Measurements from ENCODE around the gene GULP1. TPM values are rescaled to one million over a fixed set of nuclear protein-coding genes. Genes with fewer than 3 reads are reported as not detected.

GULP1 gene
- total and polyA plus RNA-seq, 2 of the 13 experiments (the other 11 are each of a cell fraction or from before 2014, with no cell fraction given), result 0.15 TPM; not detected in 1

DNA sequence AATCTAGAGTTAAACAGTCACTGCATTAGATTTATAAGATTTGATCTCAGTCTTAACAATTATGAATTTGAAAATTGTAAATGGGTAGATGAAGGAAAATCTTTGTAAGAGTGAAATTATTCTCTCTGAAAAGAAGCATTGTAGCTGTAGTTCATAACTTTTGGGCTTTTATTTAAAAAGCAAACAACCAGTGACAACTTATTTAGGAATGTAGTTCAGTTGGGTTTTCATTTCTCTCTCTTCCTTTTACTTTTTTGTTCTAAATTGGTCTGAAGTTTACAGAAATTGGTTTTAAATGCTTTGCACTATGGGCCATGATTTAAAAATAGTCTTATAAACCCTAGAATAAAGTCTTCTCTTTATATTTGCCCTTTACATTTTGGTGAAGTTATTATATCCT, 296.6 kb downstream of the GULP1 start (continued):
- TF ChIP-seq ZNF33A (CRISPR knock-in tag; IDR thresholded peaks at IDR 0.05; ENCODE audit: borderline replicate concordance) (no peak), ARHGAP35 (CRISPR knock-in tag; IDR thresholded peaks at IDR 0.05; ENCODE audit: borderline replicate concordance) (no peak)

DNA sequence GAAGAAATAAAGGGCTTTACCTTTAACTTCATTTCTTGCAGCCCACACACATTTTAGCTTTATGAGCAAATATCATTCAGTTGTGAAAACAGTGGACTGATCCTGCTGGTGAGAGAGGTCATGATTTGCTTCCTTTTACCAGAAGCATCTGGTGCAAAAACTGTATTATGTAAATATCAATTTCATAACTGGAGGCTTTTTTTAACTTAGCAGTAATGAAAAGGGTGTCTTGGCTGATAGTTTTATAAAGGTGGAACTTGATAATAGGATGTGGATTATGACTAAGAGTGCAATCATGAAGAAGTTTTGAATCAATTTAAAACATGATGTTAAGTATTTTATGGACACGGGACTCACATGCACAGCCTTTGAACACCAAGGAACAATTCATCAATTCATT, 304.4 kb downstream of the GULP1 start:
- Histone ChIP-seq H3K4me1 (ENCODE audit: insufficient read depth, low read length) (peaks cover 6% of the 10 kb centered on the region; the same call in 1 of the 2 replicates), H3K27me3 (ENCODE audit: control insufficient read depth in 1 of 2, insufficient read depth in 2 of 2, low read length in 2 of 2) (no peaks in the 10 kb centered on the region), H3K27ac (ENCODE audit: extremely low read length, insufficient read depth, low read length) (no peak overlapping the region), H4K20me1 (ENCODE audit: insufficient read depth, low read length) (no peaks in the 10 kb centered on the region), H3K79me2 (ENCODE audit: insufficient read depth, low read length) (no peaks in the 10 kb centered on the region), H3K9me3 (ENCODE audit: low read length) (no peaks in the 10 kb centered on the region), H3K36me3 (replicated peaks in 1 of 2; ENCODE audit: control insufficient read depth in 1 of 2, insufficient read depth in 2 of 2, low read length in 2 of 2) (no peaks in the 10 kb centered on the region), H3K9ac (ENCODE audit: insufficient read depth, low read depth, low read length) (no peak overlapping the region), H3K4me3 (replicated peaks in 1 of 3; ENCODE audit: insufficient read depth in 1 of 3, low read depth in 2 of 3, low read length in 3 of 3) (no peak overlapping the region), H3K4me2 (ENCODE audit: low read depth, low read length) (no peak overlapping the region), H2AFZ (ENCODE audit: low read length) (no peak overlapping the region)
- 2% methylated on average over 1 of the region's 1 CpG for WGBS (ENCODE audit: low lambda C conversion rate)
- DNase-seq (ENCODE audit: low spot score) (no peak), FAIRE-seq (no peak), ATAC-seq (no peak)
- intact Hi-C loops (cut with micrococcal nuclease; ENCODE audit: unreplicated experiment), result no loop called here
- TF ChIP-seq, protein P1, sequence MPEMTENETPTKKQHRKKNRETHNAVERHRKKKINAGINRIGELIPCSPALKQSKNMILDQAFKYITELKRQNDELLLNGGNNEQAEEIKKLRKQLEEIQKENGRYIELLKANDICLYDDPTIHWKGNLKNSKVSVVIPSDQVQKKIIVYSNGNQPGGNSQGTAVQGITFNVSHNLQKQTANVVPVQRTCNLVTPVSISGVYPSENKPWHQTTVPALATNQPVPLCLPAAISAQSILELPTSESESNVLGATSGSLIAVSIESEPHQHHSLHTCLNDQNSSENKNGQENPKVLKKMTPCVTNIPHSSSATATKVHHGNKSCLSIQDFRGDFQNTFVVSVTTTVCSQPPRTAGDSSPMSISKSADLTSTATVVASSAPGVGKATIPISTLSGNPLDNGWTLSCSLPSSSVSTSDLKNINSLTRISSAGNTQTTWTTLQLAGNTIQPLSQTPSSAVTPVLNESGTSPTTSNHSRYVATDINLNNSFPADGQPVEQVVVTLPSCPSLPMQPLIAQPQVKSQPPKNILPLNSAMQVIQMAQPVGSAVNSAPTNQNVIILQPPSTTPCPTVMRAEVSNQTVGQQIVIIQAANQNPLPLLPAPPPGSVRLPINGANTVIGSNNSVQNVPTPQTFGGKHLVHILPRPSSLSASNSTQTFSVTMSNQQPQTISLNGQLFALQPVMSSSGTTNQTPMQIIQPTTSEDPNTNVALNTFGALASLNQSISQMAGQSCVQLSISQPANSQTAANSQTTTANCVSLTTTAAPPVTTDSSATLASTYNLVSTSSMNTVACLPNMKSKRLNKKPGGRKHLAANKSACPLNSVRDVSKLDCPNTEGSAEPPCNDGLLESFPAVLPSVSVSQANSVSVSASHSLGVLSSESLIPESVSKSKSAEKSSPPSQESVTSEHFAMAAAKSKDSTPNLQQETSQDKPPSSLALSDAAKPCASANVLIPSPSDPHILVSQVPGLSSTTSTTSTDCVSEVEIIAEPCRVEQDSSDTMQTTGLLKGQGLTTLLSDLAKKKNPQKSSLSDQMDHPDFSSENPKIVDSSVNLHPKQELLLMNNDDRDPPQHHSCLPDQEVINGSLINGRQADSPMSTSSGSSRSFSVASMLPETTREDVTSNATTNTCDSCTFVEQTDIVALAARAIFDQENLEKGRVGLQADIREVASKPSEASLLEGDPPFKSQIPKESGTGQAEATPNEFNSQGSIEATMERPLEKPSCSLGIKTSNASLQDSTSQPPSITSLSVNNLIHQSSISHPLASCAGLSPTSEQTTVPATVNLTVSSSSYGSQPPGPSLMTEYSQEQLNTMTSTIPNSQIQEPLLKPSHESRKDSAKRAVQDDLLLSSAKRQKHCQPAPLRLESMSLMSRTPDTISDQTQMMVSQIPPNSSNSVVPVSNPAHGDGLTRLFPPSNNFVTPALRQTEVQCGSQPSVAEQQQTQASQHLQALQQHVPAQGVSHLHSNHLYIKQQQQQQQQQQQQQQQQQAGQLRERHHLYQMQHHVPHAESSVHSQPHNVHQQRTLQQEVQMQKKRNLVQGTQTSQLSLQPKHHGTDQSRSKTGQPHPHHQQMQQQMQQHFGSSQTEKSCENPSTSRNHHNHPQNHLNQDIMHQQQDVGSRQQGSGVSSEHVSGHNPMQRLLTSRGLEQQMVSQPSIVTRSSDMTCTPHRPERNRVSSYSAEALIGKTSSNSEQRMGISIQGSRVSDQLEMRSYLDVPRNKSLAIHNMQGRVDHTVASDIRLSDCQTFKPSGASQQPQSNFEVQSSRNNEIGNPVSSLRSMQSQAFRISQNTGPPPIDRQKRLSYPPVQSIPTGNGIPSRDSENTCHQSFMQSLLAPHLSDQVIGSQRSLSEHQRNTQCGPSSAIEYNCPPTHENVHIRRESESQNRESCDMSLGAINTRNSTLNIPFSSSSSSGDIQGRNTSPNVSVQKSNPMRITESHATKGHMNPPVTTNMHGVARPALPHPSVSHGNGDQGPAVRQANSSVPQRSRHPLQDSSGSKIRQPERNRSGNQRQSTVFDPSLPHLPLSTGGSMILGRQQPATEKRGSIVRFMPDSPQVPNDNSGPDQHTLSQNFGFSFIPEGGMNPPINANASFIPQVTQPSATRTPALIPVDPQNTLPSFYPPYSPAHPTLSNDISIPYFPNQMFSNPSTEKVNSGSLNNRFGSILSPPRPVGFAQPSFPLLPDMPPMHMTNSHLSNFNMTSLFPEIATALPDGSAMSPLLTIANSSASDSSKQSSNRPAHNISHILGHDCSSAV (CRISPR knock-in tag; IDR thresholded peaks at IDR 0.05; ENCODE audit: borderline replicate concordance), result no peak
- TF ChIP-seq HHEX (CRISPR knock-in tag; IDR thresholded peaks at IDR 0.05) (no peak), ZNF543 (CRISPR knock-in tag; IDR thresholded peaks at IDR 0.05) (no peak), IKZF1 (IDR thresholded peaks at IDR 0.05) (no peak), DNMT3B (CRISPR knock-in tag; conservative IDR thresholded peaks at IDR 0.05) (no peak), ZNF383 (CRISPR knock-in tag; IDR thresholded peaks at IDR 0.05; ENCODE audit: borderline replicate concordance) (no peak), ELF4 (CRISPR knock-in tag; IDR thresholded peaks at IDR 0.05; ENCODE audit: borderline replicate concordance) (no peak)
- TF ChIP-seq, protein P2, sequence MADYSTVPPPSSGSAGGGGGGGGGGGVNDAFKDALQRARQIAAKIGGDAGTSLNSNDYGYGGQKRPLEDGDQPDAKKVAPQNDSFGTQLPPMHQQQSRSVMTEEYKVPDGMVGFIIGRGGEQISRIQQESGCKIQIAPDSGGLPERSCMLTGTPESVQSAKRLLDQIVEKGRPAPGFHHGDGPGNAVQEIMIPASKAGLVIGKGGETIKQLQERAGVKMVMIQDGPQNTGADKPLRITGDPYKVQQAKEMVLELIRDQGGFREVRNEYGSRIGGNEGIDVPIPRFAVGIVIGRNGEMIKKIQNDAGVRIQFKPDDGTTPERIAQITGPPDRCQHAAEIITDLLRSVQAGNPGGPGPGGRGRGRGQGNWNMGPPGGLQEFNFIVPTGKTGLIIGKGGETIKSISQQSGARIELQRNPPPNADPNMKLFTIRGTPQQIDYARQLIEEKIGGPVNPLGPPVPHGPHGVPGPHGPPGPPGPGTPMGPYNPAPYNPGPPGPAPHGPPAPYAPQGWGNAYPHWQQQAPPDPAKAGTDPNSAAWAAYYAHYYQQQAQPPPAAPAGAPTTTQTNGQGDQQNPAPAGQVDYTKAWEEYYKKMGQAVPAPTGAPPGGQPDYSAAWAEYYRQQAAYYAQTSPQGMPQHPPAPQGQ (CRISPR knock-in tag; IDR thresholded peaks at IDR 0.05; ENCODE audit: borderline replicate concordance), result no peak
- POLR2A ChIA-PET, result no interaction called here
- CTCF ChIA-PET (ENCODE audit: low intra/inter-chr PET ratio, low total read pairs), result no interaction called here
- in situ Hi-C loops (cut with HindIII; ENCODE audit: extremely low pct_ligation_motif_present, low pct_unique_long_range_greater_than_20kb), result no loop called here
- BruUV-seq (replicated peaks), result no TSS peak

Measured in HepG2 (cell line).